NB4 (cell line): ENCODE measurements around the gene SLC38A10.

Experiments
- CTCF ChIP-seq: IDR thresholded peaks from one replicate; pipeline ENCODE4 v1.5.1; 2012; ENCODE audit warnings: low read depth, low read length
- MYC ChIP-seq: IDR thresholded peaks from 2 replicates; pipeline ENCODE4 v1.6.1; 2011; ENCODE audit warnings: low read depth, low read length
- POLR2A ChIP-seq: IDR thresholded peaks from 2 replicates; pipeline ENCODE4 v1.6.1; 2011; ENCODE audit warnings: mild to moderate bottlenecking; ENCODE audit not compliant: insufficient read length; ENCODE audit errors: extremely low read depth

- no peak for TF ChIP-seq CTCF
- no peak for TF ChIP-seq POLR2A
- no peak for TF ChIP-seq MYC
Measured at GRCh38 chr17:81246679-81247338, 48.3 kb downstream of the SLC38A10 start.
